HCT116 (cell line): ENCODE data around the gene TFIP11.

ENCODE experiments used
- CEBPB ChIP-seq: IDR thresholded peaks from 2 replicates; pipeline ENCODE4 v1.6.1; 2012; ENCODE audit warnings: low read depth
- CTCF ChIP-seq, 3 experiments: fragments of 200-600 bp in 1 of 3; sonication (generic) in 1 of 3; IDR thresholded peaks in 2 of 3; conservative IDR thresholded peaks in 1 of 3; 2 replicates each; pipeline ENCODE4 v1.5.1; 2012 to 2017; ENCODE audit warnings: low read depth in 2 of 3, low read length in 2 of 3, antibody characterized with exemption in 1 of 3, borderline replicate concordance in 1 of 3, control low read depth in 1 of 3, mild to moderate bottlenecking in 1 of 3, mixed read lengths in 1 of 3, mixed run types in 1 of 3, moderate library complexity in 1 of 3; ENCODE audit not compliant: insufficient read depth in 1 of 3
- ELF1 ChIP-seq: IDR thresholded peaks from 2 replicates; pipeline ENCODE4 v1.6.1; 2012; ENCODE audit warnings: low read depth, borderline replicate concordance
- EZH2 ChIP-seq: fragments of 200-600 bp; sonication (generic); IDR thresholded peaks from 2 replicates; pipeline ENCODE4 v1.6.1; 2017; ENCODE audit warnings: antibody characterized with exemption, mixed run types
- EZH2phosphoT487 ChIP-seq: fragments of 200-600 bp; IDR thresholded peaks from 2 replicates; pipeline ENCODE4 v1.6.1; 2018; ENCODE audit warnings: antibody characterized with exemption, borderline replicate concordance
- FOSL1 ChIP-seq: IDR thresholded peaks from 2 replicates; pipeline ENCODE4 v1.6.1; 2012; ENCODE audit warnings: low read depth
- POLR2A ChIP-seq: IDR thresholded peaks from 2 replicates; pipeline ENCODE4 v1.7.0; 2011; ENCODE audit warnings: borderline replicate concordance; ENCODE audit not compliant: insufficient read depth, insufficient read length; ENCODE audit errors: extremely low read depth
- POLR2AphosphoS5 ChIP-seq: IDR thresholded peaks from 2 replicates; pipeline ENCODE4 v1.6.1; 2011; ENCODE audit warnings: mild to moderate bottlenecking, low read depth, low read length, moderate library complexity
- RAD21 ChIP-seq: IDR thresholded peaks from 2 replicates; pipeline ENCODE4 v1.6.1; 2012; ENCODE audit warnings: low read depth, mild to moderate bottlenecking
- SP1 ChIP-seq: IDR thresholded peaks from 2 replicates; pipeline ENCODE4 v1.6.1; 2012; ENCODE audit warnings: low read depth
- SRF ChIP-seq: IDR thresholded peaks from 2 replicates; pipeline ENCODE4 v1.6.1; 2012; ENCODE audit warnings: low read depth
- TF ChIP-seq, protein P1 (sequence below): IDR thresholded peaks from 2 replicates; pipeline ENCODE4 v1.6.1; 2012
- TF ChIP-seq, protein P2 (sequence below): IDR thresholded peaks from 2 replicates; pipeline ENCODE4 v1.6.1; 2012; ENCODE audit warnings: low read depth

- TF ChIP-seq CTCF (IDR thresholded peaks at IDR 0.05 in 2 of 3, conservative IDR thresholded peaks at IDR 0.05 in 1 of 3; ENCODE audit: borderline replicate concordance in 1 of 3, insufficient read depth in 1 of 3, low read depth in 2 of 3, low read length in 2 of 3) (no peak), FOSL1 (no peak), EZH2 (no peak), POLR2A (no peak), POLR2AphosphoS5 (no peak), RAD21 (no peak), CEBPB (no peak), SRF (no peak), EZH2phosphoT487 (no peak), SP1 (no peak), ELF1 (no peak)
- TF ChIP-seq, protein P1, sequence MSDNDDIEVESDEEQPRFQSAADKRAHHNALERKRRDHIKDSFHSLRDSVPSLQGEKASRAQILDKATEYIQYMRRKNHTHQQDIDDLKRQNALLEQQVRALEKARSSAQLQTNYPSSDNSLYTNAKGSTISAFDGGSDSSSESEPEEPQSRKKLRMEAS, result no peak
- TF ChIP-seq, protein P2, sequence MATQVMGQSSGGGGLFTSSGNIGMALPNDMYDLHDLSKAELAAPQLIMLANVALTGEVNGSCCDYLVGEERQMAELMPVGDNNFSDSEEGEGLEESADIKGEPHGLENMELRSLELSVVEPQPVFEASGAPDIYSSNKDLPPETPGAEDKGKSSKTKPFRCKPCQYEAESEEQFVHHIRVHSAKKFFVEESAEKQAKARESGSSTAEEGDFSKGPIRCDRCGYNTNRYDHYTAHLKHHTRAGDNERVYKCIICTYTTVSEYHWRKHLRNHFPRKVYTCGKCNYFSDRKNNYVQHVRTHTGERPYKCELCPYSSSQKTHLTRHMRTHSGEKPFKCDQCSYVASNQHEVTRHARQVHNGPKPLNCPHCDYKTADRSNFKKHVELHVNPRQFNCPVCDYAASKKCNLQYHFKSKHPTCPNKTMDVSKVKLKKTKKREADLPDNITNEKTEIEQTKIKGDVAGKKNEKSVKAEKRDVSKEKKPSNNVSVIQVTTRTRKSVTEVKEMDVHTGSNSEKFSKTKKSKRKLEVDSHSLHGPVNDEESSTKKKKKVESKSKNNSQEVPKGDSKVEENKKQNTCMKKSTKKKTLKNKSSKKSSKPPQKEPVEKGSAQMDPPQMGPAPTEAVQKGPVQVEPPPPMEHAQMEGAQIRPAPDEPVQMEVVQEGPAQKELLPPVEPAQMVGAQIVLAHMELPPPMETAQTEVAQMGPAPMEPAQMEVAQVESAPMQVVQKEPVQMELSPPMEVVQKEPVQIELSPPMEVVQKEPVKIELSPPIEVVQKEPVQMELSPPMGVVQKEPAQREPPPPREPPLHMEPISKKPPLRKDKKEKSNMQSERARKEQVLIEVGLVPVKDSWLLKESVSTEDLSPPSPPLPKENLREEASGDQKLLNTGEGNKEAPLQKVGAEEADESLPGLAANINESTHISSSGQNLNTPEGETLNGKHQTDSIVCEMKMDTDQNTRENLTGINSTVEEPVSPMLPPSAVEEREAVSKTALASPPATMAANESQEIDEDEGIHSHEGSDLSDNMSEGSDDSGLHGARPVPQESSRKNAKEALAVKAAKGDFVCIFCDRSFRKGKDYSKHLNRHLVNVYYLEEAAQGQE, result no peak
Observed at GRCh38 chr22:26450453-26451185, 61.7 kb downstream of the TFIP11 start.
